H1 (cell line): ENCODE results near the gene EEF1G. TPM values are rescaled to one million over a fixed set of nuclear protein-coding genes. Genes with fewer than 3 reads are reported as not detected.

Experiments
- CEBPB ChIP-seq: IDR thresholded peaks from 2 replicates; pipeline ENCODE4 v1.6.1; 2012; ENCODE audit warnings: low read depth, low read length
- GABPA ChIP-seq: IDR thresholded peaks from 2 replicates; pipeline ENCODE4 v1.6.1; 2011; ENCODE audit warnings: mild to moderate bottlenecking, low read length, moderate library complexity, borderline replicate concordance; ENCODE audit not compliant: insufficient read depth
- GTF2F1 ChIP-seq: IDR thresholded peaks from 2 replicates; pipeline ENCODE4 v1.6.1; 2012; ENCODE audit warnings: low read depth, low read length, improper control_type of control experiment, borderline replicate concordance
- HDAC2 ChIP-seq, 2 experiments: fragments of 300-600 bp in 1 of 2; sonication (generic) in 1 of 2; IDR thresholded peaks; 2 replicates each; pipeline ENCODE4 v1.6.1; 2011 to 2012; ENCODE audit warnings: low read depth in 2 of 2, low read length in 2 of 2, mild to moderate bottlenecking in 2 of 2, moderate library complexity in 2 of 2, borderline replicate concordance in 1 of 2, inconsistent platforms in 1 of 2
- HDAC6 ChIP-seq: IDR thresholded peaks from one replicate; pipeline ENCODE4 v1.7.1; 2012; ENCODE audit warnings: low read depth, mild to moderate bottlenecking, inconsistent platforms, low read length, moderate library complexity
- JUN ChIP-seq: IDR thresholded peaks from 2 replicates; pipeline ENCODE4 v1.6.1; 2011; ENCODE audit warnings: low read depth, mild to moderate bottlenecking, improper control_type of control experiment, low read length
- NANOG ChIP-seq: IDR thresholded peaks from 2 replicates; pipeline ENCODE4 v1.6.1; 2011; ENCODE audit warnings: low read length, low read depth, mild to moderate bottlenecking, inconsistent platforms; ENCODE audit not compliant: insufficient read depth, poor library complexity, severe bottlenecking
- NRF1 ChIP-seq: IDR thresholded peaks from 2 replicates; pipeline ENCODE4 v1.6.1; 2011; ENCODE audit warnings: mild to moderate bottlenecking, low read depth, low read length, improper control_type of control experiment
- POLR2A ChIP-seq, 2 experiments: IDR thresholded peaks; 1 replicate in 1 of 2; 2 replicates in 1 of 2; pipeline ENCODE4 v1.6.1; 2011; ENCODE audit warnings: low read depth in 2 of 2, low read length in 2 of 2, mild to moderate bottlenecking in 2 of 2; ENCODE audit errors: control extremely low read depth in 1 of 2
- SAP30 ChIP-seq: fragments of 300-600 bp; sonication (generic); IDR thresholded peaks from 2 replicates; pipeline ENCODE4 v1.7.1; 2012; ENCODE audit warnings: low read length, moderate library complexity, mild to moderate bottlenecking, inconsistent platforms; ENCODE audit not compliant: insufficient read depth, insufficient replicate concordance
- YY1 ChIP-seq: IDR thresholded peaks from 2 replicates; pipeline ENCODE4 v1.6.1; 2011; ENCODE audit warnings: low read depth, mild to moderate bottlenecking, low read length
- ZNF274 ChIP-seq: IDR thresholded peaks from 2 replicates; pipeline ENCODE4 v1.7.0; 2012; ENCODE audit warnings: low read length, borderline replicate concordance; ENCODE audit errors: extremely low read depth
- polyA plus RNA-seq, 7 experiments: library from polyadenylated mRNA; depleted of rRNA in 3 of 7; stranded (reverse) in 5 of 7; unstranded in 2 of 7; fragments of >200 nt in 5 of 7; fragments of 200-250 nt in 2 of 7; gene quantifications; 1 replicate in 5 of 7; 2 replicates in 1 of 7; 4 replicates in 1 of 7; pipeline versions ENCODE4 v1.2.1 to v1.2.3, GENCODE V29; 2011 to 2013; ENCODE audit warnings: missing spikeins in 2 of 7, mixed read lengths in 2 of 7
- total RNA-seq: library from RNA; stranded (reverse); fragmentation: NEBNext Ultra II Directional; extraction: Animal tissue kit (Norgen Biotek cat#: 25700); gene quantifications from 2 replicates; pipeline ENCODE4 v1.2.1, GENCODE V29; 2021
- TF ChIP-seq, protein P1 (sequence below): IDR thresholded peaks from 2 replicates; pipeline ENCODE4 v1.6.1; 2011; ENCODE audit warnings: low read length, improper control_type of control experiment

The EEF1G gene
- total and polyA plus RNA-seq, 2 of the 8 experiments (the other 6 are each of a cell fraction or from before 2014, with no cell fraction given): 1,627 to 1,996 TPM

DNA sequence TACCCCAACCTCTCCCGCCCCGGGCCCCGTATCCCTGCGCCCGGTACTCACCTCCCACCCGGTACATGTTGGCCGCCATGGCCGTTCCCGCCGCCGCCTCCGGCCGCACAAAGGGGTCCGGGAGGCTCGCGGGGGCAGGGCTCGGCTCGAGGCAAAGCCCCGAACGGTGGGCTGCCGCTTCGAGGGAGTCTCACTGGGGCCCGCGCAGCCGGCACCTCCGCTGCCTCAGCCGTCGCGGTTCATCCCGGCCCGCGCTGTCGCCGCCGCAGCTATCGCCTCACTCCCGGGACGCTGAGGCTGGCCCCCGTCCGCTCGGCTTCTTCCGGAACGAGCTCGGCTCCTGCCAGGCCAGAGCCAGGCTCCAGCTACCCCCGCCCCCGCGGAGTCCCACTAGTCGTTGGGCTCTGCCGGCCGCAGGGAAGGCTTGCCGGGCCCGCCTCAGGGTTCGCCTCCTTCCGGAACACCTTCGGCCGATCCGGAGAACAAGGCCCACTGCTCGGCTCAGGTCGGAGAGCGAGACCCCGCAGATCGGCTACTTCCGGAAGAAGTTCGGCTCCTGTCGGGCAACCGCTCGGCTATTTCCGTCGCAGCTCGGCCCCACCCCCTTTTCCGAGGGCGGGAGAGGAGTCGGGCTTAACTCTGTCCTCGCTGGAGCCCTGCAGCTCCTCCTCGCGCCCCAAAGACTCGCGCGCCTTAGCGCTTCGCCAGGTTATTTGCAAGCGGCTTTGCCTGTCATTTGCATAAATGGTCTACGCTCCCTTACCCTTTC is 27.9 kb upstream of the EEF1G start, which contains the start of gene MTA2 (continued):
- TF ChIP-seq CEBPB: no peak
- no peak for TF ChIP-seq JUN
- TF ChIP-seq HDAC6: no peak
- no peak for TF ChIP-seq HDAC2 (IDR thresholded peaks at IDR 0.05; ENCODE audit: borderline replicate concordance in 1 of 2, low read depth in 2 of 2, low read length in 2 of 2)
- TF ChIP-seq GTF2F1: no peak
- TF ChIP-seq NRF1: no peak
- no peak for TF ChIP-seq GABPA
- no peak for TF ChIP-seq SAP30
- TF ChIP-seq, protein P1, sequence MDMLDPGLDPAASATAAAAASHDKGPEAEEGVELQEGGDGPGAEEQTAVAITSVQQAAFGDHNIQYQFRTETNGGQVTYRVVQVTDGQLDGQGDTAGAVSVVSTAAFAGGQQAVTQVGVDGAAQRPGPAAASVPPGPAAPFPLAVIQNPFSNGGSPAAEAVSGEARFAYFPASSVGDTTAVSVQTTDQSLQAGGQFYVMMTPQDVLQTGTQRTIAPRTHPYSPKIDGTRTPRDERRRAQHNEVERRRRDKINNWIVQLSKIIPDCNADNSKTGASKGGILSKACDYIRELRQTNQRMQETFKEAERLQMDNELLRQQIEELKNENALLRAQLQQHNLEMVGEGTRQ: no peak
- TF ChIP-seq POLR2A (IDR thresholded peaks at IDR 0.05; ENCODE audit: control extremely low read depth in 1 of 2, low read depth in 2 of 2, low read length in 2 of 2): peak in 1 of 2 experiments; percentile 78; a peak in 2 of 3 replicates
- TF ChIP-seq YY1: no peak; the same call in 1 of the 2 replicates
- TF ChIP-seq NANOG: no peak
- TF ChIP-seq ZNF274: no peak
